ENCODE measurements around the gene CEP72. TPM values are rescaled to one million over a fixed set of nuclear protein-coding genes. Genes with fewer than 3 reads are reported as not detected.

Gene CEP72
- total and polyA plus RNA-seq, 2 donors (not counting 1 experiment from before 2014, with no cell fraction given), result 7.7 to 32.9 TPM

DNA sequence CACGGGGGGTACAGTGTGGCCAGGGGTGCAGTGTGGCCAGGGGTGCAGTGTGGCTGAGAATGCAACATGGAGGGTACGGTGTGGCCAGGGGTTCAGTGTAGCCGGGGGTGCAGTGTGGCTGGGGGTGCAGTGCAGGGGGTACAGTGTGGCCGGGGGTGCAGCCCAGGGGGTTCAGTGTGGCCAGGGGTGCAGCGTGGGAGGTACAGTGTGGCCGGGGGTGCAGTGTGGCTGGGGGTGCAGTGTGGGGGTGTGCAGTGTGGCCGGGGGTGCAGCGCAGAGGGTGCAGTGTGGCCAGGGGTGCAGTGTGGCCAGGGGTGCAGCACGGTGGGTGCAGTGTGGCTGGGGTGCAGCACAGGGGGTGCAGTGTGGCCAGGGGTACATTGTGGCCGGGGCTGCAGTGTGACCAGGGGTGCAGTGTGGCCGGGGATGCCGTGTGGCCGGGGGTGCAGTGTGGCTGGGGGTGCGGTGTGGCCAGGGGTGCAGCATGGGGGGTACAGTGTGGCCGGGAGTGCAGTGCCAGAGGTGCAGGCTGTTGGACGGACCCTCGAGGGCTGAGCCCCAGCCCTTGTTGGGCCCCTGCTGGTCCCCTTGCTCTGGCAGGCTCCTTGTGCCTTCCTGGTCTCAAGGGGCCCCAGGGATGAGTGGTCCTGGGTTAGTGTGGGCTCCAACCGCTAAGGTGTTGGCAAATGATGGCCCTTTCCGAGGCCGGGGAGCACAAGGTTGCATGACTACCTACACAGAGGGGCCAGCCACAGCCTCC is 63.2 kb downstream of the CEP72 start:
- no peak overlapping the region for H3K9ac ChIP-seq (ENCODE audit: low read length)
- CTCF ChIA-PET, result interaction anchor here (1.0 kb wide), 1 partner anchor 228 kb away, joined by 4 read pairs; no protein-coding TSS in a partner anchor

More for the DNA sequence above, 63.2 kb downstream of the CEP72 start:
- no peaks in the 10 kb centered on the region for H3K9me3 Mint-ChIP-seq (ENCODE audit: insufficient read depth)
- H3K79me2 ChIP-seq (ENCODE audit: control insufficient read depth, insufficient read depth, low read length), result no peaks in the 10 kb centered on the region
- intact Hi-C loops (cut with micrococcal nuclease), result no loop called here
- no peak for ATAC-seq (ENCODE audit: low read depth)
- peaks cover 22 to 23% of the 10 kb centered on the region in 2 donors for H3K4me1 ChIP-seq (ENCODE audit: control insufficient read depth in 2 of 2, insufficient read depth in 2 of 2, low read length in 2 of 2)
- H4K20me1 ChIP-seq (ENCODE audit: control insufficient read depth, insufficient read depth, low read length, poor library complexity, severe bottlenecking), result no peaks in the 10 kb centered on the region
- no peaks in the 10 kb centered on the region for H3K36me3 ChIP-seq (replicated peaks in 1 of 2; ENCODE audit: control extremely low read depth in 1 of 2, control insufficient read depth in 1 of 2, extremely low read depth in 1 of 2, insufficient read depth in 2 of 2, low read length in 1 of 2)
- H3K27me3 ChIP-seq (replicated peaks in 1 of 4; ENCODE audit: control extremely low read depth in 1 of 4, control insufficient read depth in 3 of 4, insufficient read depth in 4 of 4, low read length in 3 of 4), result peaks cover 0 to 40% (median 5%) of the 10 kb centered on the region in 4 experiments
- TF ChIP-seq CTCF (IDR thresholded peaks at IDR 0.05) (no peak), EZH2 (IDR thresholded peaks at IDR 0.05; ENCODE audit: borderline replicate concordance, insufficient read depth, low read depth, low read length, poor library complexity, severe bottlenecking) (no peak)
- no peak overlapping the region for H3K4me3 Mint-ChIP-seq
- H3K27ac ChIP-seq (ENCODE audit: low read length in 2 of 2), result no peak overlapping the region
- no peak overlapping the region for H3K4me2 ChIP-seq (replicated peaks; ENCODE audit: low read depth, low read length, poor library complexity, severe bottlenecking)
- no peak overlapping the region for H3K4me3 ChIP-seq (ENCODE audit: control extremely low read depth in 1 of 5, extremely low read depth in 1 of 5, insufficient read depth in 1 of 5, low read depth in 2 of 5, low read length in 4 of 5)
- H3K9me3 ChIP-seq (ENCODE audit: control extremely low read depth in 1 of 3, control insufficient read depth in 2 of 3, insufficient read depth in 1 of 3, low read length in 2 of 3), result peaks cover 0 to 18% (median 0%) of the 10 kb centered on the region in 3 donors
- H2AFZ ChIP-seq (ENCODE audit: insufficient read depth, low read depth, low read length, poor library complexity, severe bottlenecking), result no peak overlapping the region
- no peak overlapping the region for H3K27ac Mint-ChIP-seq
- POLR2A ChIA-PET, result no interaction called here
- DNase-seq, result no peak
- H3K4me1 Mint-ChIP-seq, result peaks cover 12% of the 10 kb centered on the region
- WGBS (ENCODE audit: insufficient coverage), result 80% methylated on average over 20 of the region's 20 CpGs
- peaks cover 5% of the 10 kb centered on the region for H3K27me3 Mint-ChIP-seq

All from B cell (primary cell).